ENCODE measurements around the gene TEAD1. TPM values are rescaled to one million over a fixed set of nuclear protein-coding genes. Genes with fewer than 3 reads are reported as not detected.

The TEAD1 gene
- total RNA-seq, 6 experiments from 2014 or later, result 28.3 to 41.5 (median 32.2) TPM

DNA sequence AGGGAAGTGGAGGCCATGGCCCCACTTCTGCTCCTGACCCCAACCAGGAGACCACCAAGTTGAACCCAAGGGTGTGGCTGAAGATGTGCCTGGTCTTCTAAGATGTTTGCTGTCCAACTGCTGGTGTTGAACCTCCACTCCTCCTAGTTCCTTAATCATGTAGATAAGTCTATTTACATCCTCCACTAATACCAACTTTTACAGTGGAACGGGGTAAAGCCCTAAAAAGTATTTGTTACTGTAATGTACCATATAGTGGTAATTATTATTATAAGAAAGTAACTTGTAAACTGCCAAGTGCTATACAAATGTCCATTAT, 315.9 kb downstream of the TEAD1 start:
- Histone ChIP-seq H3K4me1 (no peaks in the 10 kb centered on the region), H3K27ac (no peak overlapping the region), H3K9me3 (no peaks in the 10 kb centered on the region), H3K27me3 (no peaks in the 10 kb centered on the region), H3K36me3 (no peaks in the 10 kb centered on the region), H3K4me3 (no peak overlapping the region)
- ATAC-seq (no peak), DNase-seq (no peak)
- intact Hi-C loops (cut with DNase I), result no loop called here
- 89% methylated on average over 1 of the region's 1 CpG for WGBS (ENCODE audit: insufficient coverage, low coverage, low lambda C conversion rate, missing lambda C conversion rate)
- TF ChIP-seq, protein P1, sequence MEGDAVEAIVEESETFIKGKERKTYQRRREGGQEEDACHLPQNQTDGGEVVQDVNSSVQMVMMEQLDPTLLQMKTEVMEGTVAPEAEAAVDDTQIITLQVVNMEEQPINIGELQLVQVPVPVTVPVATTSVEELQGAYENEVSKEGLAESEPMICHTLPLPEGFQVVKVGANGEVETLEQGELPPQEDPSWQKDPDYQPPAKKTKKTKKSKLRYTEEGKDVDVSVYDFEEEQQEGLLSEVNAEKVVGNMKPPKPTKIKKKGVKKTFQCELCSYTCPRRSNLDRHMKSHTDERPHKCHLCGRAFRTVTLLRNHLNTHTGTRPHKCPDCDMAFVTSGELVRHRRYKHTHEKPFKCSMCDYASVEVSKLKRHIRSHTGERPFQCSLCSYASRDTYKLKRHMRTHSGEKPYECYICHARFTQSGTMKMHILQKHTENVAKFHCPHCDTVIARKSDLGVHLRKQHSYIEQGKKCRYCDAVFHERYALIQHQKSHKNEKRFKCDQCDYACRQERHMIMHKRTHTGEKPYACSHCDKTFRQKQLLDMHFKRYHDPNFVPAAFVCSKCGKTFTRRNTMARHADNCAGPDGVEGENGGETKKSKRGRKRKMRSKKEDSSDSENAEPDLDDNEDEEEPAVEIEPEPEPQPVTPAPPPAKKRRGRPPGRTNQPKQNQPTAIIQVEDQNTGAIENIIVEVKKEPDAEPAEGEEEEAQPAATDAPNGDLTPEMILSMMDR (IDR thresholded peaks at IDR 0.05), result no peak
- TF ChIP-seq POLR2A (IDR thresholded peaks at IDR 0.05), result no peak

DNA sequence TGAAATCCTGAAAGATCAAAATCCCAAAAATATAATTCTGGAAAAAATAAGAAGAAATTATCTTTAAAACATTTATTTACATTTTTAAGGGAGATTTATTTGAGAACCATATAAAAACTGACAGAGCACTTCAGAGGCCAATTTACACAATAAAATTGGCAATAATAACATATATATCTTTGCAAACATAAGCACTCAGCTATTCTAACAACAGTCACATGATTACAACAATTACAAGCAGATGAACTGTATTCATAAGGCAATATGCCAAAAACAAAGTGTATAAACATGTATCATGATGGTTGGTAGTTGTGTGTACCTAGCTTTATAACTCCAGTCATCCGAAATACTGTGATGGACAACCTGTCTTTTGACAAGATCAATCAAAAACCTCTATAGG, 317.2 kb downstream of the TEAD1 start:
- Histone ChIP-seq H3K4me1 (no peaks in the 10 kb centered on the region), H3K4me3 (no peak overlapping the region), H3K27ac (no peak overlapping the region), H3K36me3 (no peaks in the 10 kb centered on the region), H3K9me3 (no peaks in the 10 kb centered on the region), H3K27me3 (no peaks in the 10 kb centered on the region)
- DNase-seq (no peak), ATAC-seq (no peak)
- intact Hi-C loops (cut with DNase I), result no loop called here
- 60% methylated on average over 1 of the region's 1 CpG for WGBS (ENCODE audit: insufficient coverage, low coverage, low lambda C conversion rate, missing lambda C conversion rate)
- TF ChIP-seq, protein P1 (IDR thresholded peaks at IDR 0.05), result no peak
- no peak for TF ChIP-seq POLR2A (IDR thresholded peaks at IDR 0.05)

GRCh38 chr11:12993626-12994025, 319.4 kb downstream of the TEAD1 start:
- 67% methylated on average over 1 of the region's 1 CpG for WGBS (ENCODE audit: insufficient coverage, low coverage, low lambda C conversion rate, missing lambda C conversion rate)
- no peak for ATAC-seq
- no peak for DNase-seq
- TF ChIP-seq, protein P1 (IDR thresholded peaks at IDR 0.05), result no peak
- no peak for TF ChIP-seq POLR2A (IDR thresholded peaks at IDR 0.05)
- intact Hi-C loops (cut with DNase I), result no loop called here
- no peak overlapping the region for H3K27ac ChIP-seq
- no peaks in the 10 kb centered on the region for H3K9me3 ChIP-seq
- H3K4me1 ChIP-seq, result no peaks in the 10 kb centered on the region
- no peaks in the 10 kb centered on the region for H3K27me3 ChIP-seq
- H3K36me3 ChIP-seq, result no peaks in the 10 kb centered on the region
- no peak overlapping the region for H3K4me3 ChIP-seq

Small RNA genes lying within 50 kb of the gene (small RNA-seq; reads per million reads assigned to genes)
- 0 reads per million in 2 experiments for gene RF00424
